KG1 (cell line): ENCODE results near the gene ADCYAP1R1.
"Not testable (repeated sequence)": the region's sequence is repeated elsewhere in the genome, so short reads cannot be mapped to it uniquely, and the experiment has no call there.

ENCODE experiments used
- DNase-seq: peaks from one replicate; lab custom pipeline; 2025; lab: John Stamatoyannopoulos, UW

The ADCYAP1R1 gene

DNA sequence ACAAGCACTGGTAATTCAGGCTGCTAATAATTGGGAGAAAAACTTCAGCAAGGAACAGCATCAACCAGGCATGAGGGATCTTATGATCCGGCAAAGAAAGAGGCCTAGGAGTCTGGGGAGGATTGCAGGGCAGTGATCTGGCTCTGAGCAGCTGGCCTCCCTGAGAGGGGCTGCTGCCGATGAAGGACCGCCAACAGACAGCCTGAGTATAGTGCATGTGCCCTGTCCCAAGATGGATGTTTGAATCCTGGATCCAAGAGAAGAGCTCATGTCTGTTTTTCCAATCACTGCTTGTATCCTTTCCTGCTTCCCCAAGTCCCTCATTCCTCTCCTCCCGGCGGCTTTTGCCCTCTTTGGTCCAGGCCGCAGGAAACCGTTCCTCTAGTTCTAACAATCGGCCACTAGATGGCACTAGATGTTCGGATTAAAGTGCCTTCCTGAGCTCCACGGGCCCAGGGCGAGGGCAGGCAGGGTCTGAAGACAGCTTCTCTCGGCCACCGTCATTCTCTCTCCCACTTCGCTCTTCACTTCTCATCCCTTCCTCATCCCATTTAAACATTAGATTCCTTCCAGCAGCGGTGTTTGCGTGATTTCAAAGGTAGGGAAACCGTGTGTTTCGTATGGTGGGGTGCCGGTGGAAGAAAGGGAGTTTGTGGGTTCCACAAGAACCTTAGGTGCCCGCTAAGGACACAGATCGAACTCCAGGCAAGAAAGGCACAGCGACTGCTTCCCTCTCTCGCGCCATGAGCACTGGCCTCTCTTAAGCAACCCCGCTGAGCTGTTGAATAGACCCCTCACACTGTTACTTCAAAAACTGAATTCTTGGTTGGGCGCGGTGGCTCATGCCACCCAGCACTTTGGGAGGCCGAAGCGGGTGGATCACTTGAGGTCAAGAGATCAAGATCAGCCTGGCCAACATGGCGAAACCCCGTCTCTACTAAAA is 82.4 kb downstream of the ADCYAP1R1 start:
- peak; percentile 6 for DNase-seq

GRCh38 chr7:31137234-31137633 is 85.1 kb downstream of the ADCYAP1R1 start:
- no peak for DNase-seq

DNA sequence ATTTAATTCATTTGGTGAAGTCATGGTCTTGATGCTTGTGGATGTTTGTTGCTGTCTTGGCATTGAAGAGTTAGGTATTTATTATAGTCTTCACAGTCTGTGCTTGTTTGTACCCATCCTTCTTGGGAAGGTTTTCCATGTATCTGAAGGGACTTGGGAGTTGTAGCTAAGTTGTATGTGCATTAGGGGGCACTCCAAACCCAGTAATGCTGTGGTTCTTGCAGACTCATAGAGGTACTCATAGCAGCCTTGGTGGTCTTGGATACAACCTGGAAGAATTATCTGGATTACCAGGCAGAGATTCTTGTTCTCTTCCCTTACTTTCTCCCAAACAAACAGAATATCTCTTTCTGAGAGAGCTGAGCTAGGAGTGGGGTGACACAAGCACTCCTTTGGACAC is 93.2 kb downstream of the ADCYAP1R1 start:
- no peak for DNase-seq

- no peak for DNase-seq
Measured at GRCh38 chr7:31146030-31146429, 93.9 kb downstream of the ADCYAP1R1 start.

- no peak for DNase-seq
Measured at GRCh38 chr7:31146538-31146937, 94.4 kb downstream of the ADCYAP1R1 start.

DNA sequence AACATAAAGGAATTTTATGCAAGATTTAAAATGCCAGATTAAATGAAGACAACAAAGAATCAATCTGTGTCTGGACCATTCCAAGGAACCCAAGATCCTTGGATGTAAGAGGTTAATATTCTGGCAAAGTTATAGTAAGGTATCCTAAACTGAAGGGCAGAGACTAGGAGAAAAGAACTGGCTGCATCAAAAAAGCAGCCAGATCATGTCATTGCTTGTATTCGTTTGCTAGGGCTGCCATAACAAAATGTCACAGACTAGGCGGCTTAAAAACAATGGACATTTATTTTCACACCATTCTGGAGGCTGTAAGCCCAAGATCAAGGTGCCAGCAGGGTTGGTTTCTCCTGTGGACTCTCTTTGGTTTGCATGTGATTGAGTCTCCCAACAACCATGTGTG is 99.7 kb downstream of the ADCYAP1R1 start:
- no peak for DNase-seq

- not testable (repeated sequence) for DNase-seq
Measured at GRCh38 chr7:31153318-31153717, 101.2 kb downstream of the ADCYAP1R1 start.

GRCh38 chr7:31160941-31161340 is 108.8 kb downstream of the ADCYAP1R1 start:
- DNase-seq, result no peak
